Neural cell (in vitro differentiated cells): ENCODE data around the gene MSI2.

ENCODE experiments used
- CTCF ChIP-seq: fragments of 450-650 bp; IDR thresholded peaks from 2 replicates; pipeline ENCODE4 v1.5.1; 2014; ENCODE audit warnings: antibody characterized with exemption, mild to moderate bottlenecking, moderate library complexity; ENCODE audit not compliant: poor library complexity, severe bottlenecking
- EP300 ChIP-seq: fragments of 450-650 bp; conservative IDR thresholded peaks from 2 replicates; pipeline ENCODE4 v1.6.1; 2014; ENCODE audit warnings: antibody characterized with exemption, mild to moderate bottlenecking, moderate library complexity; ENCODE audit not compliant: poor library complexity, severe bottlenecking
- EZH2 ChIP-seq: fragments of 200-600, 300-800 bp; shearing (Covaris generic), sonication (generic); IDR thresholded peaks from 2 replicates; pipeline ENCODE4 v1.6.1; 2014; ENCODE audit warnings: antibody characterized with exemption, low read length, borderline replicate concordance, mild to moderate bottlenecking; ENCODE audit not compliant: insufficient read depth, poor library complexity, severe bottlenecking
- MXI1 ChIP-seq: fragments of 450-650 bp; conservative IDR thresholded peaks from 2 replicates; pipeline ENCODE4 v1.6.1; 2014; ENCODE audit warnings: antibody characterized with exemption, mild to moderate bottlenecking; ENCODE audit not compliant: poor library complexity, severe bottlenecking
- POLR2AphosphoS5 ChIP-seq: IDR thresholded peaks from 2 replicates; pipeline ENCODE4 v1.6.1; 2012
- RAD21 ChIP-seq: fragments of 450-650 bp; conservative IDR thresholded peaks from 2 replicates; pipeline ENCODE4 v1.6.1; 2014; ENCODE audit warnings: antibody characterized with exemption, mild to moderate bottlenecking, moderate library complexity
- REST ChIP-seq: IDR thresholded peaks from 2 replicates; pipeline ENCODE4 v1.6.1; 2012; ENCODE audit warnings: borderline replicate concordance
- SMC3 ChIP-seq: fragments of 450-650 bp; conservative IDR thresholded peaks from 2 replicates; pipeline ENCODE4 v1.6.1; 2014; ENCODE audit warnings: antibody characterized with exemption, mild to moderate bottlenecking, moderate library complexity; ENCODE audit not compliant: poor library complexity
- TAF1 ChIP-seq: IDR thresholded peaks from 2 replicates; pipeline ENCODE4 v1.6.1; 2012; ENCODE audit warnings: low read depth

- no peak for TF ChIP-seq CTCF
- TF ChIP-seq POLR2AphosphoS5: no peak
- no peak for TF ChIP-seq EZH2
- TF ChIP-seq TAF1: no peak
- TF ChIP-seq EP300: no peak
- TF ChIP-seq SMC3: no peak
- TF ChIP-seq RAD21: no peak
- TF ChIP-seq REST: no peak
- no peak for TF ChIP-seq MXI1
Observed at GRCh38 chr17:57335195-57335792, 79.0 kb downstream of the MSI2 start.
